ENCODE results near the gene WFDC10B. TPM values are rescaled to one million over a fixed set of nuclear protein-coding genes. Genes with fewer than 3 reads are reported as not detected.
"Not testable (repeated sequence)": the region's sequence is repeated elsewhere in the genome, so short reads cannot be mapped to it uniquely, and the experiment has no call there.

WFDC10B gene
- total RNA-seq, 1 experiment from 2014 or later, result not detected

DNA sequence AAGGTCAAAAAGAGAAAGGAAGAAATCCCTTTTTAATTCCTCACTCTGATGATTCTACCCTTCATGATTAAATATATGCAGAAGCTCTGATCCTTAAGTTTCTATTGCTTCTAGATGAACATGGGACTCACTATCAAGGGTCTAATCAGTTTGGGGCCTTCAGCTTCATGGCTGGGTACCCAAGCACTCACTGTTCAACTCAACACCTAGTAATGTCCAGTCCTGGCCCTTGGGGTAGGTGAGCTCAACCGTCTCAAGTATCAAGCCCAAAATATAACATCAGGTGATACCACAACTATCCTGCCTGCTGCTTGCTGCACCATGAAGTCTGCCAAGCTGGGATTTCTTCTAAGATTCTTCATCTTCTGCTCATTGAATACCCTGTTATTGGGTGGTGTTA is 17.2 kb upstream of the WFDC10B start, which contains the start of gene SPINT4:
TSS of gene SPINT4 (plus strand) at position 301 of the 400 bp plus-strand sequence. CDS start at position 322, 21 bp downstream.
- H3K4me2 ChIP-seq (ENCODE audit: insufficient read depth, insufficient read length, low read length), result no peak within 1 kb of the TSS
- no peak for DNase-seq
- H2BK120ac ChIP-seq (ENCODE audit: low read depth, low read length, poor library complexity, severe bottlenecking), result no peak within 1 kb of the TSS
- H3K9me3 ChIP-seq (ENCODE audit: control insufficient read depth, low read depth, low read length), result no peaks in the 10 kb centered on the region
- no CpG with 5 or more reads among the region's 1 CpG for WGBS (ENCODE audit: extremely low coverage, insufficient read length, low lambda C conversion rate)
- no peak within 1 kb of the TSS for H2BK12ac ChIP-seq (ENCODE audit: insufficient read length, low read depth, low read length)
- H3K36me3 Mint-ChIP-seq (ENCODE audit: insufficient read depth in 1 of 3, low read depth in 3 of 3), result peaks cover 0 to 8% (median 7%) of the 10 kb centered on the region in 3 experiments; a peak in 5 of 7 replicates
- H3K79me1 ChIP-seq (ENCODE audit: insufficient read depth, low read depth, low read length, poor library complexity, severe bottlenecking), result no peaks in the 10 kb centered on the region
- H3K23me2 ChIP-seq (ENCODE audit: insufficient read length, low read depth, low read length, poor library complexity, severe bottlenecking), result no peaks in the 10 kb centered on the region
- no peaks in the 10 kb centered on the region for H4K20me1 ChIP-seq (ENCODE audit: control insufficient read depth, insufficient read depth, insufficient read length)
- no peak within 1 kb of the TSS for H2AK5ac ChIP-seq (ENCODE audit: insufficient read length, low read length)
- no peaks in the 10 kb centered on the region for H3K27me3 ChIP-seq (ENCODE audit: insufficient read depth, low read length)
- H3K23ac ChIP-seq (ENCODE audit: insufficient read length, low read depth, low read length), result no peak within 1 kb of the TSS
- H3K27me3 Mint-ChIP-seq (ENCODE audit: low read depth), result no peaks in the 10 kb centered on the region
- no peak within 1 kb of the TSS for H3K4ac ChIP-seq (ENCODE audit: low read depth, low read length)
- H2BK15ac ChIP-seq (ENCODE audit: low read depth, low read length), result no peak within 1 kb of the TSS
- H3K18ac ChIP-seq (ENCODE audit: insufficient read length, low read depth, low read length), result no peak within 1 kb of the TSS
- H3K9ac ChIP-seq (ENCODE audit: extremely low read depth, insufficient read length, low read length), result no peak within 1 kb of the TSS
- H3K9me3 Mint-ChIP-seq, result peaks cover 4 to 15% of the 10 kb centered on the region in 2 experiments; a peak in 4 of 5 replicates
- H3K14ac ChIP-seq (ENCODE audit: insufficient read depth, low read length), result no peak within 1 kb of the TSS
- no peaks in the 10 kb centered on the region for H3K4me1 ChIP-seq (ENCODE audit: insufficient read depth, low read length)
- no peak within 1 kb of the TSS for H2BK20ac ChIP-seq (ENCODE audit: low read depth, low read length, poor library complexity, severe bottlenecking)
- no peak within 1 kb of the TSS for H2AFZ ChIP-seq (ENCODE audit: low read length)
- TF ChIP-seq, protein P1, sequence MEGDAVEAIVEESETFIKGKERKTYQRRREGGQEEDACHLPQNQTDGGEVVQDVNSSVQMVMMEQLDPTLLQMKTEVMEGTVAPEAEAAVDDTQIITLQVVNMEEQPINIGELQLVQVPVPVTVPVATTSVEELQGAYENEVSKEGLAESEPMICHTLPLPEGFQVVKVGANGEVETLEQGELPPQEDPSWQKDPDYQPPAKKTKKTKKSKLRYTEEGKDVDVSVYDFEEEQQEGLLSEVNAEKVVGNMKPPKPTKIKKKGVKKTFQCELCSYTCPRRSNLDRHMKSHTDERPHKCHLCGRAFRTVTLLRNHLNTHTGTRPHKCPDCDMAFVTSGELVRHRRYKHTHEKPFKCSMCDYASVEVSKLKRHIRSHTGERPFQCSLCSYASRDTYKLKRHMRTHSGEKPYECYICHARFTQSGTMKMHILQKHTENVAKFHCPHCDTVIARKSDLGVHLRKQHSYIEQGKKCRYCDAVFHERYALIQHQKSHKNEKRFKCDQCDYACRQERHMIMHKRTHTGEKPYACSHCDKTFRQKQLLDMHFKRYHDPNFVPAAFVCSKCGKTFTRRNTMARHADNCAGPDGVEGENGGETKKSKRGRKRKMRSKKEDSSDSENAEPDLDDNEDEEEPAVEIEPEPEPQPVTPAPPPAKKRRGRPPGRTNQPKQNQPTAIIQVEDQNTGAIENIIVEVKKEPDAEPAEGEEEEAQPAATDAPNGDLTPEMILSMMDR (conservative IDR thresholded peaks at IDR 0.05), result no peak
- no peak within 1 kb of the TSS for H3K56ac ChIP-seq (ENCODE audit: insufficient read length, low read depth, low read length)
- H3K4me3 Mint-ChIP-seq, result no peak within 1 kb of the TSS
- no peak within 1 kb of the TSS for H4K5ac ChIP-seq (ENCODE audit: insufficient read length, low read depth, low read length)
- no peak within 1 kb of the TSS for H2BK5ac ChIP-seq (ENCODE audit: insufficient read length, low read length)
- no peak within 1 kb of the TSS for H3T11ph ChIP-seq (ENCODE audit: low read length)
- no peaks in the 10 kb centered on the region for H3K79me2 ChIP-seq (ENCODE audit: insufficient read depth, low read length)
- no peak within 1 kb of the TSS for H3K27ac ChIP-seq (ENCODE audit: insufficient read length, low read depth, low read length)
- H4K8ac ChIP-seq (replicated peaks; ENCODE audit: insufficient read length, low read depth, low read length), result no peak within 1 kb of the TSS
- no peak within 1 kb of the TSS for H3K27ac Mint-ChIP-seq
- no peak within 1 kb of the TSS for H4K91ac ChIP-seq (ENCODE audit: insufficient read length, low read depth, low read length)
- no peaks in the 10 kb centered on the region for H3K4me1 Mint-ChIP-seq

DNA sequence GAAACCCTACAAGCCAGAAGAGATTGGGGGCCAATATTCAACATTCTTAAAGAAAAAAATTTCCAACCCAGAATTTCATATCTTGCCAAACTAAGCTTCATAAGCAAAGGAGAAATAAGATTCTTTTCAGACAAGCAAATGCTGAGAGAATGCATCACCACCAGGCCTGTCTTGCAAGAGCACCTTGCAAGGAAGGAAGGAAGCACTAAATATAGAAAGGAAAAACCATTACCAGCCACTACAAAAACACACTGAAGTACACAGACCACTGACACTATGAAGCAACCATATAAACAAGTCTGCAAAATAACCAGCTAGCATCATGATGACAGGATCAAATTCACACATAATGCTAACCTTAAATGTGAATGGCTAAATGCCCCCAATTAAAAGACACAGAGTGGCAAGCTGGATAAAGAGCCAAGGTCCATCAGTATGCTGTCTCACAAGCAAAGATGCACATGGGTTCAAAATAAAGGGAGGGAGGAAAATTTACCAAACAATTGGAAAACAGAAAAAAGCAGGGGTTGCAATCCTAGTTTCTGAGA is 11.4 kb upstream of the WFDC10B start:
- not testable (repeated sequence) for H3K23ac ChIP-seq (ENCODE audit: insufficient read length, low read depth, low read length); H3K4me3 Mint-ChIP-seq; H3K4ac ChIP-seq (ENCODE audit: low read depth, low read length); H3K4me1 ChIP-seq (ENCODE audit: insufficient read depth, low read length); H3K27ac Mint-ChIP-seq; H3K18ac ChIP-seq (ENCODE audit: insufficient read length, low read depth, low read length); H3K23me2 ChIP-seq (ENCODE audit: insufficient read length, low read depth, low read length, poor library complexity, severe bottlenecking); H3K56ac ChIP-seq (ENCODE audit: insufficient read length, low read depth, low read length); H4K5ac ChIP-seq (ENCODE audit: insufficient read length, low read depth, low read length); H3K27me3 Mint-ChIP-seq (ENCODE audit: low read depth); H2AFZ ChIP-seq (ENCODE audit: low read length); H2BK5ac ChIP-seq (ENCODE audit: insufficient read length, low read length); H2BK15ac ChIP-seq (ENCODE audit: low read depth, low read length); H2BK12ac ChIP-seq (ENCODE audit: insufficient read length, low read depth, low read length); H3T11ph ChIP-seq (ENCODE audit: low read length); H3K36me3 Mint-ChIP-seq (ENCODE audit: insufficient read depth in 1 of 3, low read depth in 3 of 3); H2BK20ac ChIP-seq (ENCODE audit: low read depth, low read length, poor library complexity, severe bottlenecking); H3K14ac ChIP-seq (ENCODE audit: insufficient read depth, low read length); H3K4me2 ChIP-seq (ENCODE audit: insufficient read depth, insufficient read length, low read length); H3K27ac ChIP-seq (ENCODE audit: insufficient read length, low read depth, low read length); H3K79me2 ChIP-seq (ENCODE audit: insufficient read depth, low read length); H3K27me3 ChIP-seq (ENCODE audit: insufficient read depth, low read length); H3K79me1 ChIP-seq (ENCODE audit: insufficient read depth, low read depth, low read length, poor library complexity, severe bottlenecking); H3K9me3 ChIP-seq (ENCODE audit: control insufficient read depth, low read depth, low read length); H4K8ac ChIP-seq (replicated peaks; ENCODE audit: insufficient read length, low read depth, low read length); H3K9ac ChIP-seq (ENCODE audit: extremely low read depth, insufficient read length, low read length); DNase-seq; H2AK5ac ChIP-seq (ENCODE audit: insufficient read length, low read length); H4K91ac ChIP-seq (ENCODE audit: insufficient read length, low read depth, low read length); H4K20me1 ChIP-seq (ENCODE audit: control insufficient read depth, insufficient read depth, insufficient read length); H3K4me1 Mint-ChIP-seq; H2BK120ac ChIP-seq (ENCODE audit: low read depth, low read length, poor library complexity, severe bottlenecking)
- H3K9me3 Mint-ChIP-seq, result peaks cover 5 to 30% of the 10 kb centered on the region in 2 experiments; a peak in 4 of 5 replicates
